22Rv1 (cell line): Measurements from ENCODE around the gene RGS1.

ENCODE experiments used
- CTCF ChIP-seq: fragments of 450-650 bp; IDR thresholded peaks from 2 replicates; pipeline ENCODE4 v1.5.1; 2017; ENCODE audit warnings: mild to moderate bottlenecking
- ZFX ChIP-seq: fragments of 450-650 bp; IDR thresholded peaks from 2 replicates; pipeline ENCODE4 v1.6.1; 2017; ENCODE audit warnings: antibody characterized with exemption, borderline replicate concordance

GRCh38 chr1:192563129-192563528 is 12.4 kb upstream of the RGS1 start:
- no peak for TF ChIP-seq CTCF
- no peak for TF ChIP-seq ZFX
